Effector memory CD4-positive, alpha-beta T cell (primary cell): ENCODE measurements around the gene FCGR3A.
"Not testable (repeated sequence)": the region's sequence is repeated elsewhere in the genome, so short reads cannot be mapped to it uniquely, and the experiment has no call there.

Experiments
- DNase-seq, 3 donors: peaks; one replicate each; pipeline ENCODE4 v3.0.0-alpha.2; 2020
- H3K27ac ChIP-seq: 2 replicates; pipeline ENCODE4 v1.7.0; 2013; ENCODE audit warnings: mild to moderate bottlenecking, low read length, moderate library complexity; ENCODE audit not compliant: insufficient read depth, poor library complexity, severe bottlenecking
- H3K27me3 ChIP-seq: replicated peaks from 2 replicates; pipeline ENCODE4 v1.7.0; 2013; ENCODE audit warnings: mild to moderate bottlenecking, low read length; ENCODE audit not compliant: insufficient read depth, control insufficient read depth, poor library complexity, severe bottlenecking
- H3K36me3 ChIP-seq: 2 replicates; pipeline ENCODE4 v1.7.0; 2013; ENCODE audit warnings: mild to moderate bottlenecking, low read length, moderate library complexity; ENCODE audit not compliant: control insufficient read depth, insufficient read depth
- H3K4me1 ChIP-seq: 2 replicates; pipeline ENCODE4 v1.7.0; 2013; ENCODE audit warnings: low read length, mild to moderate bottlenecking; ENCODE audit not compliant: control insufficient read depth, insufficient read depth, poor library complexity, severe bottlenecking
- H3K4me3 ChIP-seq: 2 replicates; pipeline ENCODE4 v1.7.0; 2013; ENCODE audit warnings: low read length, low read depth, mild to moderate bottlenecking; ENCODE audit not compliant: insufficient read depth, poor library complexity, severe bottlenecking
- H3K9me3 ChIP-seq: 2 replicates; pipeline ENCODE4 v1.7.0; 2013; ENCODE audit warnings: mild to moderate bottlenecking, low read length, moderate library complexity; ENCODE audit not compliant: control insufficient read depth

The FCGR3A gene

DNA sequence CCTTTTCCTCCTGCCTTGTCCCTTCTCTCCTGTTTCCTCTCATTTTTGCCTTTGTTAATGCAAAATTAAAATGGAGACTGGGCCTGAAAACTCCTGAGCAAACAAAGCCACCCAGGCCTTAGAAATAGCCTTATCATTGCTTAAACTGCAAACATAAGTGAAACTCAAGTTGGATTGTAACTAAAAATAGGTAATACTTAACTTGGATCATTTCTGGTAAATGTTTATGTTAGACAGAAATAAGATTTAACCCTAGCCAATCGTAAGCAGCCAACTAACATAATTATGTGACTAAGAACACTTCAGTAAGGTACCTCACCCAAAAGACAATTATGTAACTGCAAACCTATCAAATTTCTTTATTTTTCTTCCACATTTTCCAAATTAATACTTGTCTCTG lies 35.7 kb downstream of the FCGR3A start:
- H3K36me3 ChIP-seq, H3K4me1 ChIP-seq, H3K27ac ChIP-seq, H3K27me3 ChIP-seq, H3K9me3 ChIP-seq, H3K4me3 ChIP-seq, DNase-seq: not testable (repeated sequence)

GRCh38 chr1:161513448-161513780 lies 36.2 kb downstream of the FCGR3A start:
- H3K9me3 ChIP-seq, H3K27me3 ChIP-seq, H3K36me3 ChIP-seq, H3K4me1 ChIP-seq, DNase-seq, H3K4me3 ChIP-seq, H3K27ac ChIP-seq: not testable (repeated sequence)

- not testable (repeated sequence) for H3K36me3 ChIP-seq, H3K9me3 ChIP-seq, H3K4me3 ChIP-seq, H3K27ac ChIP-seq, H3K27me3 ChIP-seq, DNase-seq, H3K4me1 ChIP-seq
Observed at GRCh38 chr1:161512636-161513447, 36.8 kb downstream of the FCGR3A start.

DNA sequence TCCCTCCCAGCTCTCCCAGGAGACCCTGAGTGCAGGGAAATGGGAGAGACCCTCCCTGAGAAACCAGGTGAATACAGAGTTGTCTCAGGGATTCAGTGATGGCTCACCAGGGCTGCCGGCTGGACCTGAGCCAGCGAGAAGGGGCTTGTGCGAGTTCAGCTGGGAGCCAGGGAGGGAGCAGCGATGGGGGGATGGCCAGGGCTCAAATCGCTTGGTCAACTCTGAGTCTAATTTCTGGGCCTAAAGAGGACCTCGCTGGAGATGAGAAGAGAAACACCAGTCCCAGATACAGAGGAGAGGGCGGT lies 37.9 kb downstream of the FCGR3A start:
- no peak overlapping the region for H3K27ac ChIP-seq
- H3K27me3 ChIP-seq, result peaks cover 2% of the 10 kb centered on the region
- H3K4me3 ChIP-seq, result no peak overlapping the region
- no peaks in the 10 kb centered on the region for H3K4me1 ChIP-seq
- H3K9me3 ChIP-seq, result no peaks in the 10 kb centered on the region
- DNase-seq, result no peak
- no peaks in the 10 kb centered on the region for H3K36me3 ChIP-seq

DNA sequence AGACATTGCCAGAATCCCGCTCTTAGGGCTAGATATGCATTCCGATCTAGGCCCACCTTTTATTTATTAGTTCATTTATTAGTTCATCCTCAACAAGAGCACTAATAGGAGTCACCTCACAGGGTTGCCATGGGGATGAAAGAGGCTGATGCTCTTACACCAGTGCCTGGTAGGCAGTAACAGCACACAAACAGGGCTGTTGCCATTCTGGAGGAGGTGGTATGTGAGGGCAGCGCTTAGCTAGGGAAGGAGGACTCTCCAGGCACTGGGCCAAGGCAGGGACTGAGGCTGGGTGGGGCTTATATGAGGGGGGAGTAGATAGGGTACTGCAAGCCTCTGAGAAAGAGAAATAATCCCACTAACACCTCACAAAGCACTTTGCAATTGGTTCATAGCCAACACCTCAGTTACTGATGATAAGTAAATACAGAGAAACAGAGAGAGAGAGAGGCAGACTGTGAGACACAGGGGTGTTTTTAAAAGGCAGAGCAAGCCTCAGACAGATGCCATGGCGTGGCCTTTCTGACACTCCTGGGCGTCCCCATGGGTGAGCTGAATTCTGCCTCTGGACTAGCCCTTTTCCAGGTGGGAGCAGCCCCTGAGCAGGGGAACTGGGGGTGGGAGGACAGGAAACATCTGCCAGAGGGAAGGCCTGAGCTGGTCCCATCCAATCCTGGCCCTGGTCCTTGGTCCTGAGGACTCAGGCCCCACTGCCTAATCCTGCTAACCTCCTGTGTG lies 38.4 kb downstream of the FCGR3A start:
- H3K9me3 ChIP-seq, result no peaks in the 10 kb centered on the region
- no peaks in the 10 kb centered on the region for H3K4me1 ChIP-seq
- DNase-seq, result no peak
- H3K36me3 ChIP-seq, result no peaks in the 10 kb centered on the region
- no peak overlapping the region for H3K4me3 ChIP-seq
- peaks cover 4% of the 10 kb centered on the region for H3K27me3 ChIP-seq
- H3K27ac ChIP-seq, result no peak overlapping the region

DNA sequence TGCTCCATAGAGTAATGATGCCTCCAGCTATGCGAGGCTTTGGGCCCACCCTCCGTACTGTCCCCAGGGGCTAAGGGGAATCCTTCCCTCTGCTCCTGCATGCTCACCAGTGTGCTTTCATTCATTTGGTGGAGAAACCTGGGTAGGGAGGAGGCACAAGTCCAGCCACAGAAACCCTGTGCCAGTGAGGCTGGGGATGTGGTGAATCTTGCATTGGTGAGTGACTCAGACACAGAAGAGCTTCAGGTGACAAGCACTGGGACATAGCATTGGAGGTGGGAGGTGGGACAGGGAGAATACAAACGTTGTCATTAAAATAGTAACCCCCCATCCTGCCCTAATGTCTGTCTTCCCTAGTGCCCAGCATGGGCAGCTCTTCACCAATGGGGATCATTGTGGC lies 39.1 kb downstream of the FCGR3A start:
- no peak for DNase-seq
- Histone ChIP-seq H3K36me3 (no peaks in the 10 kb centered on the region), H3K4me1 (no peaks in the 10 kb centered on the region), H3K4me3 (no peak overlapping the region), H3K27me3 (peaks cover 4% of the 10 kb centered on the region), H3K9me3 (no peaks in the 10 kb centered on the region), H3K27ac (no peak overlapping the region)

- H3K9me3 ChIP-seq, result no peaks in the 10 kb centered on the region
- H3K4me3 ChIP-seq, result no peak overlapping the region
- H3K27me3 ChIP-seq, result peaks cover 4% of the 10 kb centered on the region
- DNase-seq, result no peak
- no peak overlapping the region for H3K27ac ChIP-seq
- H3K36me3 ChIP-seq, result no peaks in the 10 kb centered on the region
- no peaks in the 10 kb centered on the region for H3K4me1 ChIP-seq
Observed at GRCh38 chr1:161506336-161507223, 43.0 kb downstream of the FCGR3A start.

DNA sequence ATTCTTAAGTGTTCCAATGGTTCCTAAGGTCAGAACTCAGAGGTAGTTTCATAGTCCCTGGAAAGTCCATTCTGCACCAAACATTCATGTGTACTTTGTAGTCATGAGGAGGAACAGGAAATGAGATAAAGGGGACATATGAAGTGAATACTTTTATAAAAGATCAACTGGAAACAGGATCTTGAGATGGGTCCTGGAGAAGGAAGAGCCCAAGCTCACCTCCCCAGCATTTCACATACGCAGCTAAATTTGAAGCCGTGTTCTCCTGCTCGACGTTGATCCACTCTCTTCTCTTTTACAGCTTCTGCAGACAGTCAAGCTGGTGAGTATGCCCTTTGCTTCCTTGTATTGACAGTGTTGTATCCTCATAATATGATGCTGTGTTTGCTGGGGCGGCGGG lies 43.9 kb downstream of the FCGR3A start:
- Histone ChIP-seq H3K36me3 (no peaks in the 10 kb centered on the region), H3K4me1 (no peaks in the 10 kb centered on the region), H3K4me3 (no peak overlapping the region), H3K27ac (no peak overlapping the region), H3K9me3 (no peaks in the 10 kb centered on the region), H3K27me3 (peaks cover 4% of the 10 kb centered on the region)
- no peak for DNase-seq

DNA sequence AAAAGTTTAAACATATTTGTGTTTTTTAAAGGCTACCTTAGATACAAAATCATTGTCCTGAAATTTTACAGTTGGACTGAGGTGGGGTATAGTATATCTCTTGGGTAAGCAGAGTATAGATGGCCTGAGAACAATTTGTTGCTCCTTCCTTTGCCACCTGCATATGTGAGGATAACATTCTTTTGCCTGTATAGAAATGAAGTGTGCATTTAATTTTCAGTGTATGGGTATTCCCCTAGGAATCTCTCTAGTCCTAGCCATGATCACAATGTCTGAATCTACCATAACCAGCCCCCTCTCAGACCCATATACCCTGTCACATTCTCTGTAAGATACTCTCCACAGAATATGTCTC lies 46.2 kb downstream of the FCGR3A start:
- no peaks in the 10 kb centered on the region for H3K9me3 ChIP-seq
- DNase-seq, result no peak
- peaks cover 4% of the 10 kb centered on the region for H3K27me3 ChIP-seq
- no peaks in the 10 kb centered on the region for H3K4me1 ChIP-seq
- no peak overlapping the region for H3K4me3 ChIP-seq
- H3K27ac ChIP-seq, result no peak overlapping the region
- no peaks in the 10 kb centered on the region for H3K36me3 ChIP-seq
